Testis (tissue), 3 donors: ENCODE results near the gene TMBIM6. TPM values are rescaled to one million over a fixed set of nuclear protein-coding genes. Genes with fewer than 3 reads are reported as not detected.

Experiments used
- DNase-seq: peaks from one replicate; pipeline ENCODE4 v3.0.0-alpha.2; 2019
- H3K27ac ChIP-seq, 2 donors: fragments of 200-600 bp; sonication (generic); one replicate each; pipeline ENCODE4 v1.5.1; 2019
- H3K27me3 ChIP-seq: fragments of 200-600 bp; sonication (generic); one replicate; pipeline ENCODE4 v1.5.1; 2019
- H3K36me3 ChIP-seq: fragments of 200-600 bp; sonication (generic); one replicate; pipeline ENCODE4 v1.5.1; 2017; ENCODE audit warnings: low read depth; ENCODE audit errors: missing control alignments
- H3K4me1 ChIP-seq: fragments of 200-600 bp; sonication (generic); one replicate; pipeline ENCODE4 v1.5.1; 2019
- H3K4me3 ChIP-seq, 2 donors: fragments of 200-600 bp; sonication (generic); one replicate each; pipeline ENCODE4 v1.5.1; 2017 to 2019
- H3K9me3 ChIP-seq: fragments of 200-600 bp; sonication (generic); one replicate; pipeline ENCODE4 v1.5.1; 2017
- POLR2A ChIP-seq: fragments of 450-650 bp; IDR thresholded peaks from one replicate; pipeline ENCODE4 v1.6.1; 2017; ENCODE audit warnings: antibody characterized with exemption, mild to moderate bottlenecking, moderate library complexity
- WGBS, 2 donors: methylation state at CpG; one replicate each; pipeline ENCODE4 v1.1.5; 2018; 5-methylcytosine and 5-hydroxymethylcytosine counted together
- intact Hi-C: fragments of 100-400 bp; cut with DNase I; formaldehyde crosslinking; loops from one replicate; pipeline ENCODE4 v1.15.1; 2023; ENCODE audit warnings: low total_unique reads
- polyA plus RNA-seq: library from polyadenylated mRNA; stranded (reverse); fragments of 350-450 nt; fragmentation: Illumina TruSeq; extraction: RNeasy Lipid Tissue Mini Kit (QIAGEN cat#74804); gene quantifications from one replicate; pipeline ENCODE4 v1.2.3, GENCODE V29; 2014; ENCODE audit warnings: low read depth, low replicate concordance; ENCODE audit not compliant: insufficient read depth
- total RNA-seq, 2 donors: library from RNA; depleted of rRNA; stranded (reverse); fragments of >200 nt; gene quantifications; one replicate each; pipeline ENCODE4 v1.2.3, GENCODE V29; 2016
- TF ChIP-seq, protein P1 (sequence below), 3 experiments: fragments of 450-650 bp in 2 of 3; fragments of 200-600 bp in 1 of 3; sonication (generic) in 1 of 3; IDR thresholded peaks; one replicate each; pipeline ENCODE4 v1.5.1; 2016 to 2019; ENCODE audit warnings: antibody characterized with exemption in 3 of 3, mild to moderate bottlenecking in 2 of 3, moderate library complexity in 1 of 3

The TMBIM6 gene
- total and polyA plus RNA-seq, 3 donors from 2014 or later, result 407 to 618 (median 440) TPM

DNA sequence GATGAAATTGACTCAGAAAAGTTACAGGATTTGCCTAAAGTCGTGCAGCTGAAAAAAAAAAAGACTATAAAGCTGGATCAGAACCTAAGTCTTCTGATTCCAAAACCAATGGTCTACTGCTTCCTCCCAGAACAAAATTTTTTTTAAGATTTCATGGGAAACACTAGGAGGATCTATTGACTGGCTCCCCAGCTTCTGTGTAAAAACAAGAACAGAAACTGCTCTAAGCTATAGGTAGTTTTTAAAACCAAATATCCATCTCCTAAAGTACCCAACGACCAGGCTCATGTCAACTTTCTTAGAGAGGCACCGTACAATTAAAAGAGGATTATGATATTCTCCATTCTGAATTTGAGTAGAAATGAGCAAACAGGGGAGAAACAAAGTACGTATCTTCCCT, 43.5 kb upstream of the TMBIM6 start:
- Histone ChIP-seq H3K4me3 (no peak overlapping the region), H3K36me3 (no peaks in the 10 kb centered on the region), H3K27me3 (no peaks in the 10 kb centered on the region), H3K27ac (no peak overlapping the region), H3K9me3 (no peaks in the 10 kb centered on the region), H3K4me1 (peaks cover 9% of the 10 kb centered on the region)
- no peak for DNase-seq
- 78 to 79% methylated on average over 4 of the region's 4 CpGs for WGBS, 2 donors
- intact Hi-C loops, result no loop called here
- no peak for TF ChIP-seq POLR2A
- TF ChIP-seq, protein P1, sequence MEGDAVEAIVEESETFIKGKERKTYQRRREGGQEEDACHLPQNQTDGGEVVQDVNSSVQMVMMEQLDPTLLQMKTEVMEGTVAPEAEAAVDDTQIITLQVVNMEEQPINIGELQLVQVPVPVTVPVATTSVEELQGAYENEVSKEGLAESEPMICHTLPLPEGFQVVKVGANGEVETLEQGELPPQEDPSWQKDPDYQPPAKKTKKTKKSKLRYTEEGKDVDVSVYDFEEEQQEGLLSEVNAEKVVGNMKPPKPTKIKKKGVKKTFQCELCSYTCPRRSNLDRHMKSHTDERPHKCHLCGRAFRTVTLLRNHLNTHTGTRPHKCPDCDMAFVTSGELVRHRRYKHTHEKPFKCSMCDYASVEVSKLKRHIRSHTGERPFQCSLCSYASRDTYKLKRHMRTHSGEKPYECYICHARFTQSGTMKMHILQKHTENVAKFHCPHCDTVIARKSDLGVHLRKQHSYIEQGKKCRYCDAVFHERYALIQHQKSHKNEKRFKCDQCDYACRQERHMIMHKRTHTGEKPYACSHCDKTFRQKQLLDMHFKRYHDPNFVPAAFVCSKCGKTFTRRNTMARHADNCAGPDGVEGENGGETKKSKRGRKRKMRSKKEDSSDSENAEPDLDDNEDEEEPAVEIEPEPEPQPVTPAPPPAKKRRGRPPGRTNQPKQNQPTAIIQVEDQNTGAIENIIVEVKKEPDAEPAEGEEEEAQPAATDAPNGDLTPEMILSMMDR (IDR thresholded peaks at IDR 0.05), result no peak

DNA sequence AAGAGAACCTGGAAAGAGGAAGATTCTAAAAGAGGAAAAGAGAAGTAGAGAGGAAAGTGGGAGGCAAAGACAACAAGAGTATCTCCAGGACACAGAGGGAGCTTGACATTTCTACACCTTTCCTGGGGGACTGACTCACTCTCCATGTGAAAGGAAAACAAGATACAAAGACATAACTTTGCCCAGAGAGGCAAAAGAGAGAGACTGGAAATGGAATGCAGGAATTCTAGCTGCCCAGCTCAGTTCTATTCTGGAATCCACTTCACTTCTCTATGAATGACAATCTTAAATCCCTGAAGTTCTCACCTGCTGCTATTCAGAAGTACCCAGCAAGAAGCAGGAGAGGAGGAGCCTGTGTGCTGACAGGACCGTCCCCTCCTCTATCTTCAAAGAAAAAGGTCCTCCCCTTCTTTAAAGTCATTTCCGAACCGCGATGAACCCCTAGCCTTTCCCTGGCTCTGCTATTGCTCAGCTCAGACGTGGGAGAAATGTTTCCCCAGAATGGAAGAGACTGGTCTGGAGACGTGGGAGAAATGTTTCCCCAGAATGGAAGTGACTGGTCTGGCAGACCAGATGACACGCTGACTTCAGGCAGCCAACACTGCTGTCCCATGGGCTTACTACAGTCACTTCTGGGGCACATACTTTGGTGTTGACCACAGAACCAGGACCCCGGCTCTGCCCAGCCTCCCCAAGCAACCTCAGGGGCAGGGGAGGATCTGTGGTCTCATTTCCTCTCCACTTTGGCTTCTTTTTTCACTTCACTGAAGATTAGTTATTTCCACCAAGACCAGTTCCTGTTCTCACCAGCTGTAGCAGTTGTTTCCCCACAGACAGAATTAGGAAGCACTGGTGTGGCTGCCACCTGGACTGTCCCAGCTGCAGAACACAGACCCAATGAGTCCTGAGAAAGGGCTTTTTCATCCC, 42.5 kb upstream of the TMBIM6 start:
- H3K27ac ChIP-seq, result peak overlapping the region in 1 of 2 donors; percentile 12
- H3K4me1 ChIP-seq, result peaks cover 20% of the 10 kb centered on the region
- DNase-seq, result no peak

DNA sequence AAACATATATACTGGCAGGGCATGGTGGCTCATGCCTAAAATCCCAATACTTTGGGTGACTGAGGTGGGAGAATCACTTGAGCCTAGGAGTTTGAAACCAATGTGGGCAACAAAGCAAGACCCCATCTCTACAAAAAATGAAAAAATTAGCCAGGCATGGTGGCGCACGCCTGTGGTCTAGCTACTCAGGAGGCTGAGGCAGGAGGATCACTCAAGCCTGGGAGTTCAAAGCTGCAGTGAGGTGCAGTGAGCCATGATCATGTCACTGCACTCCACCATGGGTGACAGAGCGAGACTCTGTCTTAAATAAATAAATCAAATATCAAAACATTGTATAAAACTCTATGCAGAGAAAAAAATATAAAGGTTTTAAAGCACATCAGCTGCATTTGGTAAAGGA, 39.3 kb upstream of the TMBIM6 start:
- H3K4me3 ChIP-seq, result no peak overlapping the region
- no peaks in the 10 kb centered on the region for H3K36me3 ChIP-seq
- H3K9me3 ChIP-seq, result no peaks in the 10 kb centered on the region
- H3K4me1 ChIP-seq, result peaks cover 33% of the 10 kb centered on the region
- TF ChIP-seq POLR2A, result no peak
- TF ChIP-seq, protein P1 (IDR thresholded peaks at IDR 0.05), result no peak
- intact Hi-C loops, result no loop called here
- no peak overlapping the region for H3K27ac ChIP-seq
- no peaks in the 10 kb centered on the region for H3K27me3 ChIP-seq
- no peak for DNase-seq
- WGBS, 2 donors, result 92 to 100% methylated on average over 3 of the region's 3 CpGs

More for the DNA sequence above, 42.5 kb upstream of the TMBIM6 start:
- intact Hi-C loops, result no loop called here
- 47 to 72% methylated on average over 8 of the region's 8 CpGs for WGBS, 2 donors
- no peak for TF ChIP-seq POLR2A
- TF ChIP-seq, protein P1 (IDR thresholded peaks at IDR 0.05), result no peak
- Histone ChIP-seq H3K4me3 (no peak overlapping the region), H3K9me3 (no peaks in the 10 kb centered on the region), H3K27me3 (no peaks in the 10 kb centered on the region), H3K36me3 (no peaks in the 10 kb centered on the region)

DNA sequence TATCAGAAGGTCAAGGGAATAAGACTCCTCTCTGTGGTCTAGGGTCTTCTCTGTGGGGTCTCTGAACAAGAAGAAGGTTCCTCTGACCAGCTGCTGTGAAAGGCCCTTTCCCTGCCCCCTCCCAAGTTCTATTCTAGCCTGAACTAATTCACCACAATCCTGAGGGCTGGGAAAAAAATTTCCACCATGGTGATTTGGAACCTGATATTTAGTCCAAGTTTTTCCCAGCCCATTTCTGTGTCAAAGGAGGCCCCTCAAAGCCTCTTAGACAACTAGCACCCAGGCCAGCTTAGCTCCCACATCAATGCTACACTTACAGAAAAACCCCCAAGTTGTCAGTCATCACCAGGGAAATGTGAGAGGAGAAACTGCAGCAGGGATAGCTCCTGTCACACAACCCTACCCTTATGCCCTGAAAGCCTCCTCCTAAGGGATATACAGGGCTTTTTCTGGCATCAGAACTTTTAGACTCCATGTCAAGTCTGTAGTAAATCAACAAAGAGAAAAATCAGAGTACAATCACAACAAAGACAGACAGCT, 38.6 kb upstream of the TMBIM6 start:
- Histone ChIP-seq H3K4me3 (no peak overlapping the region), H3K9me3 (no peaks in the 10 kb centered on the region), H3K36me3 (no peaks in the 10 kb centered on the region), H3K27me3 (no peaks in the 10 kb centered on the region), H3K27ac (peak overlapping the region in 1 of 2 donors; percentile 23), H3K4me1 (peaks cover 32% of the 10 kb centered on the region)
- DNase-seq, result no peak
- intact Hi-C loops, result no loop called here
- TF ChIP-seq, protein P1 (IDR thresholded peaks at IDR 0.05), result no peak
- no peak for TF ChIP-seq POLR2A
